ENCODE results near the gene RALGPS2. TPM values are rescaled to one million over a fixed set of nuclear protein-coding genes. Genes with fewer than 3 reads are reported as not detected.
"Not testable (repeated sequence)": the region's sequence is repeated elsewhere in the genome, so short reads cannot be mapped to it uniquely, and the experiment has no call there.

The RALGPS2 gene
- total RNA-seq, 1 experiment from 2014 or later: 41.4 TPM

- no peak for DNase-seq
- no peaks in the 10 kb centered on the region for H3K27me3 ChIP-seq (ENCODE audit: control insufficient read depth, insufficient read depth, low read length)
- H3K4me3 ChIP-seq (ENCODE audit: insufficient read depth, low read depth, low read length): no peak overlapping the region
- H3K36me3 ChIP-seq (replicated peaks; ENCODE audit: control insufficient read depth, insufficient read depth, low read length): no peaks in the 10 kb centered on the region
Measured at GRCh38 chr1:178739285-178740045, 14.4 kb downstream of the RALGPS2 start.

- Histone ChIP-seq H3K4me3 (ENCODE audit: insufficient read depth, low read depth, low read length) (no peak overlapping the region), H3K36me3 (replicated peaks; ENCODE audit: control insufficient read depth, insufficient read depth, low read length) (no peaks in the 10 kb centered on the region), H3K27me3 (ENCODE audit: control insufficient read depth, insufficient read depth, low read length) (no peaks in the 10 kb centered on the region)
- DNase-seq: no peak
Measured at GRCh38 chr1:178740491-178740890, 15.4 kb downstream of the RALGPS2 start.

GRCh38 chr1:178740924-178741323 is 15.9 kb downstream of the RALGPS2 start:
- H3K27me3 ChIP-seq (ENCODE audit: control insufficient read depth, insufficient read depth, low read length): no peaks in the 10 kb centered on the region
- H3K36me3 ChIP-seq (replicated peaks; ENCODE audit: control insufficient read depth, insufficient read depth, low read length): no peaks in the 10 kb centered on the region
- H3K4me3 ChIP-seq (ENCODE audit: insufficient read depth, low read depth, low read length): no peak overlapping the region
- DNase-seq: no peak

GRCh38 chr1:178743801-178744200 is 18.8 kb downstream of the RALGPS2 start:
- H3K36me3 ChIP-seq (replicated peaks; ENCODE audit: control insufficient read depth, insufficient read depth, low read length): no peaks in the 10 kb centered on the region
- no peak for DNase-seq
- H3K4me3 ChIP-seq (ENCODE audit: insufficient read depth, low read depth, low read length): no peak overlapping the region
- H3K27me3 ChIP-seq (ENCODE audit: control insufficient read depth, insufficient read depth, low read length): no peaks in the 10 kb centered on the region

GRCh38 chr1:178745260-178745659 is 20.2 kb downstream of the RALGPS2 start:
- Histone ChIP-seq H3K4me3 (ENCODE audit: insufficient read depth, low read depth, low read length) (no peak overlapping the region), H3K27me3 (ENCODE audit: control insufficient read depth, insufficient read depth, low read length) (no peaks in the 10 kb centered on the region), H3K36me3 (replicated peaks; ENCODE audit: control insufficient read depth, insufficient read depth, low read length) (no peaks in the 10 kb centered on the region)
- no peak for DNase-seq

GRCh38 chr1:178746345-178746744 is 21.3 kb downstream of the RALGPS2 start:
- H3K36me3 ChIP-seq (replicated peaks; ENCODE audit: control insufficient read depth, insufficient read depth, low read length): no peaks in the 10 kb centered on the region
- H3K27me3 ChIP-seq (ENCODE audit: control insufficient read depth, insufficient read depth, low read length): no peaks in the 10 kb centered on the region
- no peak for DNase-seq
- H3K4me3 ChIP-seq (ENCODE audit: insufficient read depth, low read depth, low read length): no peak overlapping the region

- not testable (repeated sequence) for H3K36me3 ChIP-seq (replicated peaks; ENCODE audit: control insufficient read depth, insufficient read depth, low read length); H3K27me3 ChIP-seq (ENCODE audit: control insufficient read depth, insufficient read depth, low read length); H3K4me3 ChIP-seq (ENCODE audit: insufficient read depth, low read depth, low read length); DNase-seq
Measured at GRCh38 chr1:178747361-178747760, 22.3 kb downstream of the RALGPS2 start.

- H3K36me3 ChIP-seq (replicated peaks; ENCODE audit: control insufficient read depth, insufficient read depth, low read length): no peaks in the 10 kb centered on the region
- H3K27me3 ChIP-seq (ENCODE audit: control insufficient read depth, insufficient read depth, low read length): no peaks in the 10 kb centered on the region
- H3K4me3 ChIP-seq (ENCODE audit: insufficient read depth, low read depth, low read length): no peak overlapping the region
- no peak for DNase-seq
Measured at GRCh38 chr1:178749581-178750166, 24.6 kb downstream of the RALGPS2 start.

GRCh38 chr1:178751046-178751445 is 26.0 kb downstream of the RALGPS2 start:
- H3K36me3 ChIP-seq (replicated peaks; ENCODE audit: control insufficient read depth, insufficient read depth, low read length): no peaks in the 10 kb centered on the region

GRCh38 chr1:178752891-178753290 is 27.8 kb downstream of the RALGPS2 start:
- H3K36me3 ChIP-seq (replicated peaks; ENCODE audit: control insufficient read depth, insufficient read depth, low read length): no peaks in the 10 kb centered on the region
- no peak for DNase-seq
- H3K4me3 ChIP-seq (ENCODE audit: insufficient read depth, low read depth, low read length): no peak overlapping the region
- H3K27me3 ChIP-seq (ENCODE audit: control insufficient read depth, insufficient read depth, low read length): no peaks in the 10 kb centered on the region

More at GRCh38 chr1:178751046-178751445, 26.0 kb downstream of the RALGPS2 start:
- DNase-seq: no peak
- H3K27me3 ChIP-seq (ENCODE audit: control insufficient read depth, insufficient read depth, low read length): no peaks in the 10 kb centered on the region
- H3K4me3 ChIP-seq (ENCODE audit: insufficient read depth, low read depth, low read length): no peak overlapping the region

- H3K27me3 ChIP-seq (ENCODE audit: control insufficient read depth, insufficient read depth, low read length); DNase-seq; H3K4me3 ChIP-seq (ENCODE audit: insufficient read depth, low read depth, low read length); H3K36me3 ChIP-seq (replicated peaks; ENCODE audit: control insufficient read depth, insufficient read depth, low read length): not testable (repeated sequence)
Measured at GRCh38 chr1:178754655-178755256, 29.7 kb downstream of the RALGPS2 start.

GRCh38 chr1:178768423-178768822 is 43.4 kb downstream of the RALGPS2 start:
- DNase-seq: peak; percentile 38
- Histone ChIP-seq H3K27me3 (ENCODE audit: control insufficient read depth, insufficient read depth, low read length) (no peaks in the 10 kb centered on the region), H3K4me3 (ENCODE audit: insufficient read depth, low read depth, low read length) (no peak overlapping the region), H3K36me3 (replicated peaks; ENCODE audit: control insufficient read depth, insufficient read depth, low read length) (no peaks in the 10 kb centered on the region; the same call in 1 of the 2 replicates)

- no peak for DNase-seq
- no peak overlapping the region for H3K4me3 ChIP-seq (ENCODE audit: insufficient read depth, low read depth, low read length)
- H3K27me3 ChIP-seq (ENCODE audit: control insufficient read depth, insufficient read depth, low read length): no peaks in the 10 kb centered on the region
- H3K36me3 ChIP-seq (replicated peaks; ENCODE audit: control insufficient read depth, insufficient read depth, low read length): no peaks in the 10 kb centered on the region; the same call in 1 of the 2 replicates
Measured at GRCh38 chr1:178772952-178773351, 47.9 kb downstream of the RALGPS2 start.

- no peaks in the 10 kb centered on the region for H3K27me3 ChIP-seq (ENCODE audit: control insufficient read depth, insufficient read depth, low read length)
- no peaks in the 10 kb centered on the region; the same call in 1 of the 2 replicates for H3K36me3 ChIP-seq (replicated peaks; ENCODE audit: control insufficient read depth, insufficient read depth, low read length)
- H3K4me3 ChIP-seq (ENCODE audit: insufficient read depth, low read depth, low read length): no peak overlapping the region
- DNase-seq: no peak
Measured at GRCh38 chr1:178774263-178774662, 49.2 kb downstream of the RALGPS2 start.

GRCh38 chr1:178776553-178776952 is 51.5 kb downstream of the RALGPS2 start:
- no peak for DNase-seq
- H3K36me3 ChIP-seq (replicated peaks; ENCODE audit: control insufficient read depth, insufficient read depth, low read length): no peaks in the 10 kb centered on the region; the same call in 1 of the 2 replicates
- no peaks in the 10 kb centered on the region for H3K27me3 ChIP-seq (ENCODE audit: control insufficient read depth, insufficient read depth, low read length)
- no peak overlapping the region for H3K4me3 ChIP-seq (ENCODE audit: insufficient read depth, low read depth, low read length)
